Femur (tissue), 1 donor: ENCODE measurements around the gene PPIL6.

ENCODE experiments used
- DNase-seq: peaks from one replicate; pipeline ENCODE4 v3.0.0-alpha.2; 2017

Gene PPIL6

DNA sequence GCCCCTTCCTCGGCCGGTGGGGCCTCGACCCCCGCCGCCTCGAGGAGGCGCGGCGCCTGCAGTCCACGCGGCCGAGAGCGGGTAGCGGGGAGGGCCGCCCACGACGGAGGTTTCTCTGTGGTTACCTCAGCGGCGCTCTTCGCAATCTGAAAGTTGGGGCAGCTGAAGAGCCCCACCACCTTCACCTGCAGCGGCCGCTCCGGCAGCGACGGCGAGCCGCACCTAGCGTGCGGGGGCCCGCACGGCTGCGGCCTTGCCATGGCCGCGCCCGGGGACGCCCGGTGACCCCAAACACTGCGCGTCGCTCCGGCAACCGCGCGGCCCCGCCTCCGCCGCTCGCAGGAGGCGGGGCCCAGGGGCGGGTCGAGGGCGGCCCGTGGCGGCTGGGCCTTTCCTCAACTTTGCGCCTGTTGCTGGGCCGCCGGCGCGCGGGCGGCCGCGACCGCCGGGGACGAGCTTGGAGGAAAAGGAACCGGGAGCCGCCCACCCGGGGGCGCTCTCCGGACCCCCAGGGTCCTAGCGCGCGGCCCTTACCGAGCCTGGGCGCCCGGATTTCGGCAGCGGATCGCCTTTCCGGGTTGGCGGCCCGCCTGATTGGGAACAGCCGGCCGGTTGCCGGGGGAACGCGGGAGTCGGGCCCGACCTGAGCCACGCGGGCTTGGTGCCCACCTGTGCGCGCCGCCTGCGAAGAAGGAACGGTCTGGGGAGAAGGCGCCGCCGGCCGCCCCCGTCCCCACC lies at the start of gene PPIL6, which contains the start of gene SMPD2:
Gene PPIL6, minus strand, starts transcription at position 298 of the 738 bp plus-strand sequence. Its CDS starts 38 bp downstream, at position 260.
Gene SMPD2, plus strand, starts transcription at position 394 of the 738 bp plus-strand sequence. CDS start 398 bp downstream, outside the sequence.
- peak; percentile 95 for DNase-seq

DNA sequence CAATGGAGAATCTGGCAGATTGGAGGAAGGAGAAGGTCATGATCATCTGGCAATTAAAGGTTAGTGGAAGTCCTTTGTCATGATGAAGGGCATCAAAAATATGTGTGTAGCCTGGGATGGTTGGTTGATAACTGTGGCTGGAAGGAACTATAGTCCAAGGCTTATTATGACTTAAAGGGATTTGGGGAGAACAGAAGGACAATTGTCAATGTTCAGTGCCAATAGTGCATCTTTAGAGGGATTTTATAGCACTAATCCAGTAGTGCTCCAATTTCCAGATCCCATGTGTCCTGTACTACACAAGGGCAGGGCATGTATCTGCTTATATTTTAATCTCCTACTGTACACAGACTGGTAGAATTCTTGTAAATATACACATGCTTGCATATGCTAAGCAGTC lies 47.6 kb upstream of the PPIL6 start:
- DNase-seq, result no peak

DNA sequence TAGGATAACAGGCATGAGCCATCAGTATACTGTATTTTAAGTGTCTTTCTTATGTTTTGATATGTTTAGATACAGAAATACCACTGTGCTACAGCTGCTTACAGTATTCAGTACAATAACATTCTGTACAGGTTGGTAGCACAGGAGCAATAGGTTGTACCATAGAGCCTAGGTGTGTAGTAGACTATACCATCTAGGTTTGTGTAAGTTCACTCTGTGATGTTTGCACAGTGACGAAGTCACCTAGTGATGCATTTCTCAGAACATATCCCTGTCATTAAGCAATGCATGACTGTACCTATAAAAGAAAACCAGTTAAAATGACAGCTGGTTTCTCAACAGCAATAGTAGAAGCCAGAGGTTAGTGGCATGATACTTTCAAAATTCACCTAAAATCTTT lies 45.6 kb upstream of the PPIL6 start:
- no peak for DNase-seq

DNA sequence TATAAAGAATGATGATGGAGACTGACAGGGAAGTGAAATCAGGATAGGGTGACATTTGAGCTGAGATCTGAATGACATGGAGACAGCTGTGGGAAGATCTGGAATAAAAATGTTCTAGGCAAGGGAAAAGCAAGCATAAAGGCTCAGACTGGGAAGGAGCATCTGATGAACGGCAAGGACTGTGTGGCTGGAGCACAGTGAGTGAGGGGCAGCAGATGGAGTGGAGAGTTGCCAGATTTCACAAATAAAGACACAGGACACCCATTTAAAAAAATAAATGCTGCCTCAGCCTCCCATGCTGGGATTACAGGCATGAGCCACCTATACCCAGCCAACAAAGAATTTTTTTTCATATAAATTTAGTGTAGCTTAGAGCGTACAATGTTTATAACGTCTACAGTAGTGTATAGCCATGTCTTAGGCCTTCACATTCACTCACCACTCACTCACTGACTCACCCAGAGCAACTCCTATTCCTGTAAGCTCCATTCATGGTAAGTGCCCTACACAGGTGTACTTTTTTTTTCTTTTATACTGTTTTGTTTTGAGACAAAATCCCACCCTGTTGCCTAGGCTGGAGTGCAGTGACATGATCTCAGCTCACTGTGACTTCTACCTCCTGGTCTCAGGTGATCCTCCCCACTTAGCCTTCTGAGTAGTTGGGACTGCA lies 45.0 kb upstream of the PPIL6 start:
- DNase-seq, result no peak

DNA sequence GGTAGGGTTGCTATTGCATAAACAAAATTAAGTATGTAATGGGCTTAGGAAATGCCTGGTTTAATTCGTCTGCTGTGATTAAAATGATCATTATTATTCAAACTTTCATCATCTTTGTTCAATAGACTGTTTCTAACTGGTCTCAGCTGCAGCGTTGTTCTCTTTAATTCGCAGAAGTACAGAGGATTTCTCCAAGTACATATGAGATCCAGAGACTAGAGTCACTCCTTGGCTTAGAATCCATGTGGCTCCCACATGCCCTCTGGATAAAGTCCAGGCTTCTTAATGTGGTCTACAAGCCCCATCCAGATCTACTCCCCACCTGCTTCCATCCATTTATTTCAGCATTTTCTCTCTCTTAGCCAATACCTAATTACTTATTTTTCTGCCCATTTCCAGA lies 43.7 kb upstream of the PPIL6 start:
- DNase-seq, result no peak

DNA sequence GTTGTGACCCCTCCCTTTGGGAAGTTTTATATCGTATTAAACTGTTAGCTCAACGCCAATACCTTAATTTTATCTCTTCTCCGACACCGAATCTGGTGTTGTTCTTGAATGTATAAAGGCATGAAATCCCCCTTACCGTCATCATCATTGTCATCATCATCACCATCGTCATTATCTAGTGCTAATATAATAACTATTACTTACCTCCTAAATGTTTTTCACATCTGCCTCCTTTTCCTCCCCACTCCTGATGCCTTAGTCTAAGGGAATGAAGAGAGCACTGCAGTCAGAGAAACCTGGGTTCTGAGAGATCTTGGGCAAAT lies 43.3 kb upstream of the PPIL6 start:
- DNase-seq, result no peak

DNA sequence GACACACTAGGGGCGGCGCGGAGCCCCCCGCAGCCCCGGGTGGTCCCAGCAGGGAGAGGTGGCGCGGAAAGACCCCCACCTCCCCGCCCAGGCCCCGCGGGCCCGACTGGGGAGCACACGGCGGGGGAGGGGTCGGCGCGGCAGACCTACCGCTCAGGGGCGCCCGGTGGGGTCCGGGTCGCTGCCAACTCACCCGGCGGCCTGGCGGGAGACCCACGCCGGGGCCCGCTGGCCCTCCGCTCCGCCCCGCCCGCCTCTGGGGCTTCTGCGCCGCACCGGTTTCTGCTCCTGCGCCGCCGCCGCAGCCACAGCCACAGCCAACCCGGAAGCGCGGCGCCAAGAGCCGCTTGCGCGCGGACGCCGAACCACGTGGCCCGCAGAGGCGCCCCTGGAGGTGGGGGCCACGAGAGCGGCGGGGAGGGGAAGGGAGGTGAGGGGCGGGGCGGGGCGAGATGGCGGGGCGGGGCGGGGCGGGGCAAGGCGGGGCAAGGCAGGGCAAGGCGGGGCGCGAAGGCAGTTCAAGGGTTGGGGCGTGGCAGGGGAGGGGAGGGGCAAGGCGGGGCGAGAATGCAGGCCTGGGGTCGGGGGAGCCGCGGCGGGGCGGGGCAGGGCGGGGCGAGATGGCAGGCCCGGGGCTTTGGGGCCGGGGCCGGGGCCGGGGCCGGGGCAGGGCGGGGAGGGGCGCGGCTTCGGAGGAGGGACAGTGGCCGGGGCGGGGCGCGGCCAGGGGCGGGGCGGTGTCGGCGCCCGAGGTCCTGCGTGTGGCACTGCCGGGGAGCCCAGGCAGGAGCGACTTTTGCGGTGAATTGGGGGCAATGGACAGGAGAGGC lies 42.7 kb upstream of the PPIL6 start, which contains the start of gene ZBTB24:
Gene ZBTB24, minus strand, starts transcription at position 315 of the 830 bp plus-strand sequence. CDS start 1,193 bp downstream, outside the sequence.
- peak; percentile 94 for DNase-seq

DNA sequence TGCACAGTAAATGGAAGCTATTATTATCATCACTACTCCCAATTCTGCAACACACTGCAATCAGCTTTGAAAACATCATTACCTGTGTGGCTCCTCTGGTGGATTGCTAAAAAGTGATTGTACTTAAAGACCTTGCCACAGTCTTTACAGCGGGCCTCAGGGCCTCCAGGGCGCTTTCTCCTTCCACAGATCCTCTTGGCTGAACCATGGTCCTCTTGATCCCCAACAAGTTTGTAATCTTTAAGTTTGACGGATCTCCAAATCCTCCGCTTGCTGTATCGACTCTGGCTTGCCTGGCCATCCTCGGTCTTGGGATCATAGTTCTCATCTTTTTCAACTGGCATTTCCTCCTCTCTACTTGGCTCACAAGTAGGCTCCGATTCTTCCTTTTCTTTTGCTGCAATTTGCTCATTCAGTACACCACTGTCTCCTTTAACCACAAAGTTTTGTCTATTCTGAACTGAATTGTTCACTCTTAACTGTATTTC lies 40.6 kb upstream of the PPIL6 start:
- no peak for DNase-seq

DNA sequence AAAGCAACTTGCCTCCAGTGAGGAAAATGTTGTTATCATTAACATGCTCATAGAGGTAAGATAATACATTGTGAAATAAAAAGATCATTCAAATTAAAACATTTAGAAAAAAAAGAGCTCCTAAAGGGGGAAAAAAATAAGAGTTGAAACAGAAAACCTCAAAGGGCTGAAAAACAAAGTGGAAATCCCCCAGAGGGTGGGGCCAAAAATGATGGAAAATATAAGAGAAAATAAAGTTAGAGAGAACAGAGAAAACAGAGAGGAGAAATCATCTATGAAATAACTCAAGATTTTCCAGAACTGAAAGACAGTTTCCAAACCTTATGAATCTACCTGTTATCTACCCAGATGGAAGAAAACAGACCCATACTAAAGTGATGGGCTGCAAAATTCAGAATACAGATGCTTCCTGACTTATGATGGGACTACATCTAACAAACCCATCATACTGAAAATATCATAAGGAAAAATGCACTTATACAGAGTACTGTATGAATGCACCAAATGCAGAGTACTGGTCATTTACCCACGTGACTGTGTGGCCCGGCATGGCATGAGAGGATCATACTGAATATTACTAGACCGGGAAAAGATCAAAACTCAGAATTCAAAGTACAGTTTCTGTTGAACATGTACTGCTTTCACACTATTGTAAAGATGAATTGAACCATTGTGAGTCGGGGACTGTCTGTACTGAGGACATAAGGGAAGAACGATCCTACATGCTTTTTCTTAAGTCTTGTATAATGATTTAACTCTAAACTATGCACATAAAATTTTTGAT lies 38.6 kb upstream of the PPIL6 start:
- no peak for DNase-seq

DNA sequence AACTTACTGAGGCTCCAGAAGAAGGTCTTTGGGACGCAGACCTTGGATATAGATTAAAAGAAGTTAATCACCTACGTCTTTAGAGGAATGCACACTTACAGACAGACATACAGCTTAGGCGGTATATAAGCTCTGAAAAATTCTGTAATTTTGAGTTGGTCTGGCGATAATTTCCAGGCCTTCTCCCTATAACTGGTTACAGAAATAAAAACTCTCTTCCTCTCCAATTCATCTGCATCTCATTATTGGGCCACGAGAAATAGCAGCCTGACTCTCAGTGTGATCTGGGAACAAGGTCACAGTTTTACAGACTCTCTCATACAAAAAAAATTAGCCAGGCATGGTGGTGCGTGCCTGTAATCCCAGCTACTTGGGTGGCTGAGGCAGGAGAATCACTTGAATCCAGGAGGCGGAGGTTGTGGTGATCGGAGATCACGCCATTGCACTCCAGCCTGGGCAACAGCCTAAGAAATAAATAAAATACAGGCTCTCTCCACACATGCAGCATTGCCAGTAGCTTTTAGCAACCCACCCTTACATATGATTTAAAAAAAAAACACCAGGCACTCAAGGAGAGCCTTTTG lies 37.9 kb upstream of the PPIL6 start:
- DNase-seq, result no peak

DNA sequence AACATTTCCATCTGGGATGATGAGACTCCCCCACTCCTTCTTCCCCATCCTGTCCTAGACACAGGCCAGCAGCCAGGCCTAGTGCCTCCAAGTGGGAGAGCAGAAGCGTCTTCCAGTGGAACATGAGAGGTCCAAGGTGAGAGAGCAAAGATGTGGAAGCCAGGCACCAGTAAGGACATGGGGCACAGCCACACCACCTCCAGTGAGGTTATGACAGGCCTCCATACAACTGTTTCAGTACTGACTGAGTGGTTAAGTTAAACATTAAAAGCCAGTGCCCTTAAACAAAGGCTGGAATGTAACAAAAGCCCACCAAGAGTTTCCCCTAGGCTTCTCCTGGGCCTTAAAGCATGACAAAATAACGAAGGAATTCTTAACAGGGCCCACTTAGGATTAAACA lies 37.3 kb upstream of the PPIL6 start:
- no peak for DNase-seq

DNA sequence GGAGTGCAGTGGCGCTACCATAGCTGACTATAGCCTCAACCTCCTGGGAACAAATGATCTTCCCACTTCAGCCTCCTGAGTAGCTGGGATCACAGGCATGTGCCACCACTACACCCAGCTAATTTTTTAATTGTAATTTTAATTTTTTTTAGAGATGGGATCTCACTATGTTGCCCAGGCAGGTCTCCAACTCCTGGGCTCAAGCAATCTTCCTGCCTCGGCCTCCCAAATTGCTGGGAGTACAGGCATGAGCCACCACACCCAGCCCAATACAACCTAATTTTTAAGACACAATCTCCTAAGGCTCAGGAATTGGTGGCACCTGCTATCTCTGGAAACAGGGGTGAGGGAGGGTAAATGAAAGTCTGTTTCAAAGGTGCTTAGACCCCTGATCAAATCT lies 36.8 kb upstream of the PPIL6 start:
- no peak for DNase-seq

DNA sequence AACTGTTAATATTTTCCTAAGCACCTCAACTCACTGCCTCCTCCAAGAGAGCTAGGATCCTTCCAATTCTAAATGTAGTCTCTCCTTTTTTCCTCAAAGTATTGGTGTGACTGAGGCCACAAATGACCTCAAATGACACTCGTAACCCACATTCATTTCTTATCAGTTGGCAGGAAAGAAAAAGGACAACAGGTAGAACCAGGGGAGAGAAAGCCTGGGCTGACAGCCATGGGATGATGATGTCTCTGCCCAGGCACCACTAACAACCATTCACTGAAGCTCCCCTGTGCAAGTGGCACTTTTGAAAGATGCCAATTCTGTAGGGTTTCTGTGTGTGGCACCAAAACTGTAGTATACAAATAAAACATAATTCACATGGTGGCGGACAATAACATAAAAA lies 35.2 kb upstream of the PPIL6 start:
- DNase-seq, result no peak

DNA sequence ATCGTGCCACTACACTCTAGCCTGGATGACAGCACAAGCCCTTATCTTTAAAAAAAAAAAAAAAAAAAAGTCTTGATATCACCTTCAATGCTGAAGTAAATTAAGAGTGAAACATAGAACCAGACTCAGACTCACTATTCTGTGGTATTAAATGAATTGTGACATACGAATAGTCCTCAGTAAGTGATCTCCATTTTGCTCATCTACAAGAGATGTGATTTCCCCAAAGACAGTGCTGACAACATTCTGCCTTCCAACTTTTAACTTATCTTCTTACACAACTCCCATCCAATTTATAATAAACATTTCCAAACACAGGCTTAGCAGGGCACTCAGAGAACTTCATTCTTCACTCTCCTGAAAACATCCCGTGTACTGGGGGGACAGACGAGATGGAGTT lies 34.6 kb upstream of the PPIL6 start:
- DNase-seq, result no peak

DNA sequence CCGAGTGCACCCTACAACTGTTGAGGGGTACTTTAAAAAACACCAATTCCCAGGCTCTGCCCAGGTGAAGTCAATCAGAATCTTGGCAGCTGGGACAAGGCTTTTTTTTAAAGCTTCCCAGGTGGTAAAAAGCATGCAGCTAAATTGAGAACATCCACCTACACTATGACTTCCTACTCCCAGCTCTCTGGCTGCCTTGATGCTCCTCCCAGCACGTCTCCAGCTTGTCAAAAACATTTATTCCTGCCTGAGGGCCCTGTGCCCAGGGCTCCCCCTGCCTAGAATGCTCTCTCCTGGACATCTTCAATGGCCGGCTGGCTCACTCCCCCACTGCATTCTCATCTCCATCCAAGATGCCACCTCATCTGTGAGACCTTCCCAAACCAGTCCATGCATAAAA lies 32.7 kb upstream of the PPIL6 start:
- no peak for DNase-seq

DNA sequence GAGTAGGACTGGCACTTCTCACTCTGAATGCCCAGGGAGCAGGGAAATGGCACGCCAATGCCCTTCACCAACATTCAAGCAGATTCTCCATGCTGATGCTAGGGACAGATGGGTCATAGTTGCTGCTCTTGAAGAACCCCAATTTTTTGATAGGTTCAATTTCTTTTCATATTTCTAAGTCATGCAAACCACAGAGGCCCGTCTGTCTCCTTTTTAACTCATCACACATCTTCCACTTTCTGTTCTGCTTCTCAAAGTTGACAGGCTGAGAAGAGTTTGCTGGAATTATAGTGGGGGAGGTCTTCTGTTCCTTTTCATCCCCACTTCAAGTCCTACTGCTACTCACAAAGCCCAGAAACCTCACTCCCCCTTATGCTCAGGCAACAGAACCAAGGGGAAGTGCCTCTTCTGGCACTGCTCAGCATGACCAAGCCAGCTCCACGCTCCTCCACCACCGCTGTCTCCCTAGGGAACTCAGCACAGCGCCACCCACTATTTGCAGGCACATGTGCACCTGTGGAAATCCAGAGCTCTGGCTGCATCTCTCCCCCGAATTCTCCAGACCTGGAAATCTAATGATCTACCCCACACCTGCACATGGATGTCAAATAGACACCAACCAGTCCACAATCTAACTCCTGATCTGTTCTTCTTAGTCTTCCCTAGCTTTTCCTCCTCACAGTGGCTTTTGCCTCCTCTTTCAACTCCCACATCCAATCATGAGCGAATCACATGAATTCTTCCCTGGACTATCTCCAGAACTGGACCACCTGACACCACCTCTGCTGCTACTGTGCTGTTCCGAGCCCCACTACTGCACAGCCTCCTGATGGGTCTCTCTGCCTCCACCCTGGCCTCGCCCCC lies 31.9 kb upstream of the PPIL6 start:
- DNase-seq, result no peak

DNA sequence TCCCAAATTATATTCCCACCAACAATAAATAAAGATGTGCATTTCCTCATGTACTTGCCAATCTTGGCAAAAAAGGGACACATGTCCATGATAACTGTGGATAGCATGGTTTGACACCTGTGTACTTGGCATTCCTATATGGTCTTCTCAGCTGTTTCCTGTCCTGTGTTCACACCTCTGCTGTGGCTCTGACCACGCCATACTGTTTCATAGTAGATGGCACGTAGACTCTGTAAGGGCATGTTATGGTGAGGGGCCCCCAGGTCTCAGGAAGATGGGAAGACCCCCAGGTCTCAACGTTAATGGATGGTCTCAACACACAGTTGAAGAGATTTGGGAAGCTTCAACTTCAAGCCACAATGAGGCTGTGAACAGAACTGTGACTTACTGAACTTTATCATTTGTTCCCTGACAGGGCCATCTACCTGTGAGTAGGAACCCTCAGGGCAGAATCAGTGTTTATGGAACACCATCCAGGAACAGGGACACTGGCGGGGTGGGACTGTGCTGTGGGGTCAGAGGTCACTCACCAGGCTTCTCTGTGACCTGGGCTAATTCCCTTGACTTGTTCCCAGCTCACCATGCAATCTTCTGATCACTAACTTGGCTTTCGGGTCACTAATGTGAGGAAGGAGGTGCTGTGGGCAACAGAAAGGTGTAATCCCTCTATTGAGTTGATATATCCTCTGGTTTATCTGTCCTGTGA lies 30.8 kb upstream of the PPIL6 start:
- DNase-seq, result no peak

DNA sequence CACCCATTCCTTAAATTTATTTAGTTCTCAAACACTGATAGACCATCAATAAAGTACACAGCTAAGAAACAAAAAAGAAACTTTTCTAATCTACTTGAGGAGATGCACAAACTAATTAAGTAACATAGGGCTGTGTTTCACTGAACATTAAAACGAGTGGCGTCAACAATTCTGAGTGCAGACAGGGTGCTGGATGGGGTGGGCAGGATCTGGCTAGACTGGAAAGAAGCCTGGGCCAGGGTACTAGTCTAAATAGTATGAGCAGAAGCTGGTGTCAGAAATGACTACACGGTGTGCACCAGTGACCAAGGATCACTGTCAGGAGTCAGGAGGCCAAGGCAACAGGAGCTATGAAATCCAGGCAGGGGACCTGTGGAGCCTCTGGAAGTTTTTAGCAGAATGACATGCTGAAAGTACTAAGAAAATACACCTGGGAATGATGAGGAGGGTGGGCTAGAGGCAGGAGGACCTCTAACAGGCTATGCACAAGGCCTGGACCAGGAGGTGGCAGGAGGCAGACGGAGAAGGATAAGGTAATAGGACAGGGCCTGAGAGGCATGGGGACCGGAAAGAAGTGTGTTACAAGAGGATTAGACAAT lies 29.3 kb upstream of the PPIL6 start:
- no peak for DNase-seq

DNA sequence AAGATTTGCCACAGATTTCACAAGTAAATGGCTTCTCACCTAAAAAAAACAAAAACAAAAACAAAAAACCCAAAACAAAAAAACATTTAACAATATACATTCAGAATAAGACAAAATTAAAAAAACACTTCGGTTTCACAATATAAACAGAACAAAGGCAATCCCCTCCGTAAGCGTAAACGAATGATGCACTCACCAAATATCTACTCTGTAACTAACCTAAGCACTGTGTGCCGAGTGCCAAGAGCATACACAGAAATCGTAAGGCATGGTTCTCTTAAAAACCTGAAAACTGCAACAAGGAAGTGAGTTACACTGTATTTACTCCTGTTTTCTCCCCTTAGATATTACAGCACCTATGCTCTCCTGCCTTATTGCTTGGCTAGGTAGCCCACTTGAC lies 27.3 kb upstream of the PPIL6 start:
- no peak for DNase-seq
